Spleen (tissue), 7 donors: Measurements from ENCODE around the gene MYL4.

Experiments
- CTCF ChIP-seq, 11 experiments: fragments of 200-600 bp in 7 of 11; fragments of 450-650 bp in 4 of 11; sonication (generic) in 4 of 11; IDR thresholded peaks in 8 of 11; conservative IDR thresholded peaks in 3 of 11; 1 replicate in 7 of 11; 2 replicates in 4 of 11; pipeline versions ENCODE4 v1.4.0 to v1.8.0; 2016 to 2021; ENCODE audit warnings: antibody characterized with exemption in 11 of 11, inconsistent platforms in 4 of 11, mild to moderate bottlenecking in 1 of 11
- POLR2A ChIP-seq, 3 donors: fragments of 450-650 bp; IDR thresholded peaks; one replicate each; pipeline ENCODE4 v1.5.1; 2017; ENCODE audit warnings: antibody characterized with exemption in 3 of 3, mild to moderate bottlenecking in 1 of 3
- POLR2AphosphoS5 ChIP-seq, 3 donors: sonication (generic); formaldehyde crosslinking; IDR thresholded peaks; one replicate each; pipeline ENCODE4 v1.5.1; 2017; ENCODE audit warnings: antibody characterized with exemption in 3 of 3
- donor health status: DM: no; HTN: no; CAD: no; lungs with moderate emphysema.
- donor health status: DM: no; HTN: no; CAD: no.
- donor health status: DM: no; HTN: no; CAD: no.

GRCh38 chr17:47235923-47236322 is 26.8 kb downstream of the MYL4 start:
- no peak for TF ChIP-seq CTCF (IDR thresholded peaks at IDR 0.05 in 8 of 11, conservative IDR thresholded peaks at IDR 0.05 in 3 of 11)
- no peak for TF ChIP-seq POLR2AphosphoS5 (IDR thresholded peaks at IDR 0.05)
- TF ChIP-seq POLR2A (IDR thresholded peaks at IDR 0.05), result no peak
